GM19455 (cell line): ENCODE measurements around the gene PLSCR4.

Source experiments
- ATAC-seq: cut with Tn5 transposase; IDR thresholded peaks from one replicate; pipeline ENCODE4 v1.9.1; 2021; ENCODE audit not compliant: unreplicated experiment

PLSCR4 gene

GRCh38 chr3:146163584-146163983 is 87.3 kb downstream of the PLSCR4 start:
- ATAC-seq, result no peak

- ATAC-seq, result no peak
These were observed 88.3 kb downstream of the PLSCR4 start for GRCh38 chr3:146162561-146162960.

- ATAC-seq, result no peak
These were observed 89.3 kb downstream of the PLSCR4 start for GRCh38 chr3:146161663-146162002.

DNA sequence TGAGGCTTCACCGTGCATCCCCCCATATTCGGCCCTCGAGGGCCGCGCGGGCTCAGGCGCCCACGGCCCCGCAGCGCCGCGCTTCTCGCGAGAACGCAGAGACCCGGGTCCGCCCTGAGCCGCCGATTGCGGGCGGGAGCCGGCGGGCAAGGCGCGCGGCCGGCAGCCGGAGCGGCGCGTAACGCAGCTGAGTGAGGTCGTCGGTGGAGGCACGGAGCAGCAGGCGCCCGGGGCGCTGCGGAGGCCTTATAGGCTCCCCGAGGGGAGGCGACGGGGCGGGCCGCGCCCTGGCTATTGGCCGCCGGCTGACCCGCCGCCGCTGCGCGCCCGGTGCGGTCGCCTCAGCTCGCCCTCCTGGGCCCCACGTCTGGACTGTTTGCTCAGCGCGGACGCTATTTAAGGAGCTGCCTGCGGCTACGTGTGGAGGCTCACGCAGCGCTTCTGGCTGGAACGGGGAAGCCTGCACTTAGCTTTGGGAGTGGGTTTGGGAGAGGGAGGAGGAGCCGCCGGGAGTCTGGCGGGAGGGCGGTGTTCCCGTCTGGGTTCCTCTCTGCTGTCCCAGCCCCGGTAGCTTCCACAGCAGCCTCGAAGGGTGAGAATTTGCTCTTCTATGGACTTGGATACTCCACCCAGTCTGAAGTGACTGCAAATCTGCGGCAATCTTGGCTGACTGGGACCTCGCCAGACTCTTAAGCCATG is 89.8 kb downstream of the PLSCR4 start, which contains the start of gene PLOD2:
TSS of gene PLOD2 (minus strand) at position 221 of the 699 bp plus-strand sequence. CDS start at position 26, 195 bp downstream.
- no peak for ATAC-seq

DNA sequence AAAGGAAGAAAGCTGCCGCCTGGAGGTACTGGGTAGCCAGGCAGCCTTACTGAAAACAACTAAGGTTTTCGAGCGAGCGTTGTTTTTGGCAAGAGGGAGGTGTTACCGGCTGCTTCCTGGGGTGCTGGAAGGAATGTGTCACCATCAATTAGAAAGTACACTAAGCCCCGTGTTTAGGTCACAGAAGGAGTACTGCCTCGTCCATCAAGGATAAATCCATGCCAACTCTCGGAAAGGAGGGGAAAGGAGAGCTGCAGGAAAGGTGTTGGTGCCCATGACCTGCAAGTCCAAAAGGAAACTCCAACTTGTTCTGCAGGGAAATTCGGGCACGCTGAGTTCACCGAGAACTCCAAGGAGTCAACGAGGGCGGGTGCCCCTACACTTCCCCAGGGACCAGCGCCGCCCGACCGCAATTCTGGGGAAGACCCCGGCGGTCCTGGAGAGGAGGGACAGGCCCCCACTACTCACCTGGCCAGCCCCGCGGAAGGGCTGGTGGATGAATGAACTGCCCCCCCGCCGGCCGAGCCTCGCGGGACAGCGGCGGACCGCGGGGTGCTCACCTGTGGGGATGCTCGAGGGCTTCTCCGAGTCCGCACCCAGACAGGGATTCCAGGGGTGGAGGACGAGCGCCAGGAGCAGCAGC is 90.5 kb downstream of the PLSCR4 start:
- no peak for ATAC-seq

DNA sequence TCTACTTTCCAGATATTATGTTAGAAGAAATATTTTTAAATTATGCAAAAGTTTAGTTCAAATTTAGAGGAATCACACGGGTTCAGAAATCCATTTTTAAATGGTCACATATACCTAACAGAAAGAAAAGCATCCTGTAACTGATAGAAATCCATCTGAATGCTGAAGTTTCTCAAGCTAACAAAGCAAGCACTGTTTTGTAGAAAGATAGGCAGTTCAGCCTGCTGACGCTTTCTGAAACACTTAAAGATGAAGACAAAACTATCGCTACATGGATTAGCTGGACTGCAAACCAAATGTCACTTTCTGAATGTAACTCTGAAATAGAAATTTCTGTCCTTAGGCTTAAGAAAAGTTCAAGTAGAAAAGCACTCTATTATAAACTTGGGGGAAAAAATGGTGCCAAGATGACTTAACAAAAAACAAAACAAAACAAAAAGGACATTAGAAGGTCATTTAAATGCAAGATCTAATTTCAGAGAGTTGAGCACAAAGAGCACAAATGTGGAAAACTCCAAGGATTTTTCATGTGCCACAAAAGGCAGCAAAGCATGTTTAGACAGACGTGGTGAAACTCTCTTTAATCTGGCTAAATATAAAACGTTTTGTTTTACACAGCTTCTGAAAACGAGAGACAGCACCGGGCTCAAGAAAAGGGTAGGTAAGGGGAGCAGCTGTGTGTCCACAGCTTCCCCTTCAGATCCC is 91.1 kb downstream of the PLSCR4 start:
- ATAC-seq, result no peak

GRCh38 chr3:146159037-146159436 is 91.9 kb downstream of the PLSCR4 start:
- ATAC-seq, result no peak

DNA sequence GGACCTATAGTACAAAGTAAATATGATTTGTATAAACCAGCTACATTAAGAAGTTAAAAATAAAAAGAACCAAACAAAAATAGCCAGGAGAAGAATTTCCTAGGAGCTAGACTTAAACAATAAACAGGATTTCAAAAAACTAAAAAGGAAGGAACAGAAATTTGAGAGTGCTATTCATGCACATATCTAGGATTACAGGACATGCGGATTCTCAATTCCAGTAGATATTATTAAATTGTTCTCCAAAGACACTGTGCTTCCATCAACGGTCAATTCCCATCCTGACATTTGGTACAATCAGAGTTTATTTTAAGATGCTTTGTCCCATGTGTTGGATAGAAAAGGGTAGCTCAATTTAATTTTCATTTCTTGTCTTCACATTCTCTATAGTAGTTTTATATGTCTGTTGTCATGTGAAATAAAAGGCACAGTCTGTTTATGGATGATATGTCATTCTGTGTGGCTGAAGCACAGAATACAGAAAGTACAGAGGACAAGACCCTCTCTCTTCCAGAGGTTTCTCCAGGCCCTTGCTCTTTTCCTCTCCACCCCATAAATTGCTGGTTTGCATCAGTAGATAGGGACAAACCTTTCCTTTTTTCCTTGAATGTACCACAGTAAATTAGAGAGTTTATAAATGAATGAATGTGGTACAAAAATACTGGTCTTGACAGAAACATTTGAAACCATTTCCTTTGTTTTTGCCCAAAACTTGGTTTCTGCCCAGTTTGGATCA is 93.4 kb downstream of the PLSCR4 start:
- no peak for ATAC-seq

- ATAC-seq, result no peak
These were observed 94.1 kb downstream of the PLSCR4 start for GRCh38 chr3:146156666-146157314.

- no peak for ATAC-seq
These were observed 94.8 kb downstream of the PLSCR4 start for GRCh38 chr3:146156095-146156494.

DNA sequence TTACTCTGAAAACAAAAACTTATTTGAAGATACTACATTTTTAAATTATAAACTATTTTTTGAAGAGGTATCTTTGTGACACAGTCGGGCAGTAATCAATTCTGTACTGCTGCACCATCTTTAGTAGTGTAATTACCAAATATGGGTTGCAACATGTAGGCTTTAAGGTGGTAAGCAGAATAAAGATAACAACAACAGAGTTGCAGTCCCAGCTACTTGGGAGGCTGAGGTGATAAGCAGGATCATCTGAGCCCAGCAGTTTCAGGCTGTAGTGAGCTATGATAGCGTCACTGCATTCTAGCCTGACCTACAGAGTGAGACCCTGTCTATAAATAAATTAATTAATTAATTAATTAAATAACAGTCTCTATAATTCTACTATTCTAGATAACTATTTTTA is 95.9 kb downstream of the PLSCR4 start:
- no peak for ATAC-seq

DNA sequence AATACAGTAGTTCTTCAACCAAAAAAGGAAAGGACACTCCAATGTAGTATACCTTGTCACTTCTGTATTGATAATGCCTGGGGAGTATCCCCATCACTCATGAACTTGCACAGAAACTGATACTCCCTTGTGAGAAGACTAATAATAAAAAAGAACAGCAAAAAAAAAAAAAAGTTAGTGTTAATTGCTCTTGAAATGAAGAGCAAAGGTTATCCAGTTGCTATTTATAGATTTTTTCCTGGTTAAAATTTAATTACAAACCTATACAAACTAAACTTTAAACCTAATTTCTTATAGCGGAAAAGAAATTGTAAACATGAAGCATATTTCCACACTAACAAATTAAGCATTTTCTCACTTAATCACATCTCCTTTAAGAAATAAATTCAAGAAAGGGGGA is 96.6 kb downstream of the PLSCR4 start:
- ATAC-seq, result no peak

GRCh38 chr3:146153429-146153828 is 97.5 kb downstream of the PLSCR4 start:
- no peak for ATAC-seq

DNA sequence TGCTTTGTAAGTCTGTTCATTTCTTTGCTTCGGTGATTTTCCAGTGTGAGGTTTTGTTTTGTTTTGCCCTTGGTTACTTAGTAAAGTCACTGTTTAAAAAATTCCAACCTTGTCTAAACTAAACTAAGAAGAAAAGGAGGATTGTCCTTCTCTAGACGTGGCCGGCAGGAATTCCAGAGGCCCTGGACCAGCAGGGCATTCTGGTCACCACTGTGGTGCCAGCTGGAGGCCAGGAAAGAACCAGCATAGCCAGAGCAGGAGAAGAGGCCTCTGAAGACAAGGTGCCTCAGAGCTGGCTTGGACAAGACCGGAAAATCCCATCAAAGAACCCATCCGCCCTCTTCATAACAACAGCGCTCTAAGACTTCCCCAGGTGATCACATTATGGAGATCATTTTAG is 98.1 kb downstream of the PLSCR4 start:
- ATAC-seq, result no peak

DNA sequence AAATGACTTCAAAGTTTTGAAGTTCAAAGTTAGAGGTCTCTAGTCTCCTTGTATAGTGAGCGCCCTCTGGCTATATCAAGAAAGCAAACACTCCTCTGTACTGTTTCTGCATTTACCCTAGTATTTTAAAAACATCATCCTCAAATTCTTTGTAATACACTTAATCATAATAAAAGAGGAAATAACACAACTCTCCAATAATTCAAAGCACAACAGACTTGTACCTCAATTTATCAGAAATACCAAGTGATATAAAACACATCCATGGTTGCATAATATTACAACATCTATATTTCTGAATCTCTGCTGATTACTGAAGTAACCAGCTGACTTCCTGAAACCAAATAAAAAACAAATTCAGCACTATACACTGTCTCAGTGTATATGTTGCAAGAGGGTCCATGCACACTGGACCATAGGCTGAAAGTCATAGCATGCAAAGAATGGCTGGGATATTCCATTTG is 102.4 kb downstream of the PLSCR4 start:
- no peak for ATAC-seq

DNA sequence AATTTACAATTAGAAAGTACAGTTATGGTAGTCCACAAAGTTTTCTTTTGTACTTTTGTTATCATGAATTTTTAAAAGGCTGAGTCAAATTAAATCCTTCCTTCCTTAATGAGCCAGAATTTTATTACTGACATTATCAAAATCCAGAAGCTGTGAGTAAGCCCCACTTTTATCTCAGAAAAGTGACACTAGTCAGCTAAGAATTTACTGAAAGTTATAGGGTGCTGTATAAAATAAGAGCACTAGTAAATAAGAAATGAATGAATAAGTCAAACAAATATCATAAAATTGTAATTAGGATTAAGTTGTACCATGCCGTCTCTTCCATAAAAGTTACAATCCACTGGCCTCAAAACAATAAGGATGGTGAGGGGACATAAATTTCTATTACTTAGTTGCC is 105.3 kb downstream of the PLSCR4 start:
- ATAC-seq, result no peak

DNA sequence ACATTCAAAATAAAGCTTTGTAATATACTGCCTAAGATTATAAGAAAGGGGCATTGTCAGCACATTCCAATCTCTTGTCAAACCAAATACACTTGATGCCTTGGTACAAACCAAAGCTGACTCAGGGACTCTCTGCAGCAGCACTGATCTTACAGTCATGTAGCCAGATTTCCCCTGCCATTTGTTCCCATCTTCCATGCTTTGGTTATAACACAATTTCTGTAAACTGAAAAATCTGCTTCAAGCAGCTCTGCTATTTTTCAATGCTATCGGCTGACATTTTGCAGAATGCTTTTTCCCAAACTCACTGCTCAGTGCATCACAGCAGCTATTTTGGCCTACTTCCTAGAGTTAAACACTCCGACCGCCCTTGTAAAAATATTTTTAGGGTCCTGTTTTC is 108.1 kb downstream of the PLSCR4 start:
- ATAC-seq, result no peak
